ENCODE data around the gene DLGAP1. TPM values are rescaled to one million over a fixed set of nuclear protein-coding genes. Genes with fewer than 3 reads are reported as not detected.

The DLGAP1 gene
- total and polyA plus RNA-seq, 2 experiments from 2014 or later: 17.0 to 48.5 TPM

GRCh38 chr18:3540805-3541548, 914.1 kb downstream of the DLGAP1 start (continued):
- no peak for TF ChIP-seq CTCF (conservative IDR thresholded peaks at IDR 0.05; ENCODE audit: low read depth in 2 of 2)
- no peak for TF ChIP-seq NANOG (IDR thresholded peaks at IDR 0.05; ENCODE audit: borderline replicate concordance)
- TF ChIP-seq EZH2phosphoT487 (IDR thresholded peaks at IDR 0.05; ENCODE audit: unreplicated experiment): no peak
- TF ChIP-seq EZH2 (IDR thresholded peaks at IDR 0.05; ENCODE audit: low read depth, unreplicated experiment): no peak
- TF ChIP-seq STAT1 (IDR thresholded peaks at IDR 0.05; ENCODE audit: unreplicated experiment): no peak
- TF ChIP-seq JUNB (IDR thresholded peaks at IDR 0.05; ENCODE audit: unreplicated experiment): no peak
- TF ChIP-seq REST (IDR thresholded peaks at IDR 0.05; ENCODE audit: unreplicated experiment): no peak
- TF ChIP-seq ZNF114 (CRISPR knock-in tag; IDR thresholded peaks at IDR 0.05): no peak

GRCh38 chr18:3538954-3539617, 916.0 kb downstream of the DLGAP1 start:
- Histone ChIP-seq H4K20me1 (replicated peaks; ENCODE audit: insufficient read depth) (no peaks in the 10 kb centered on the region), H3K27ac (ENCODE audit: low read depth) (no peak overlapping the region), H3K4me1 (ENCODE audit: insufficient read depth) (peaks cover 6% of the 10 kb centered on the region; the same call in 1 of the 2 replicates), H2AFZ (no peak overlapping the region), H3K4me3 (no peak overlapping the region), H3F3A (replicated peaks; ENCODE audit: low read depth) (no peaks in the 10 kb centered on the region), H3K36me3 (ENCODE audit: insufficient read depth) (no peaks in the 10 kb centered on the region), H3K79me2 (replicated peaks; ENCODE audit: insufficient read depth) (no peaks in the 10 kb centered on the region), H3K9me2 (ENCODE audit: insufficient read depth) (no peaks in the 10 kb centered on the region), H3K4me2 (no peak overlapping the region), H3K27me3 (ENCODE audit: insufficient read depth) (no peaks in the 10 kb centered on the region)
- DNase-seq (ENCODE audit: low spot score) (no peak), ATAC-seq (no peak)
- no peaks in the 10 kb centered on the region for H3K9me3 Mint-ChIP-seq
- H3K27ac Mint-ChIP-seq: no peak overlapping the region
- TF ChIP-seq REST (IDR thresholded peaks at IDR 0.05; ENCODE audit: unreplicated experiment) (no peak), ETS1 (IDR thresholded peaks at IDR 0.05) (no peak), EZH2phosphoT487 (IDR thresholded peaks at IDR 0.05; ENCODE audit: unreplicated experiment) (no peak)
- H3K36me3 Mint-ChIP-seq (ENCODE audit: low read depth): peaks cover 11% of the 10 kb centered on the region
- H3K27me3 Mint-ChIP-seq (ENCODE audit: insufficient read depth, low read depth, poor library complexity): peaks cover 2% of the 10 kb centered on the region
- H3K4me3 Mint-ChIP-seq: no peak overlapping the region
- H3K4me1 Mint-ChIP-seq: peaks cover 20% of the 10 kb centered on the region

Data from GM23338 (cell line).